IMR-90 (cell line): ENCODE results near the gene ADAMTS9. TPM values are rescaled to one million over a fixed set of nuclear protein-coding genes. Genes with fewer than 3 reads are reported as not detected.

ENCODE experiments used
- ATAC-seq: fragments of 200-7000 bp; cut with Tn5 transposase; 2 replicates; pipeline ENCODE4 v1.9.1; 2020; ENCODE audit warnings: low read depth, mild to moderate bottlenecking, moderate library complexity
- BruUV-seq: library from RNA; stranded (reverse); fragments of 400-500 nt; replicated peaks from 2 replicates; lab custom pipeline; 2021; lab: Mats Ljungman, UMichigan
- CTCF ChIA-PET: fragments of 300-600 bp; formaldehyde crosslinking; extraction: SDS; loops from one replicate; lab custom pipeline; 2021; ENCODE audit warnings: antibody characterized with exemption; lab: Yijun Ruan, JAX
- POLR2A ChIA-PET: fragments of 300-600 bp; sonication (Branson Sonifier 250); formaldehyde crosslinking; loops from one replicate; lab custom pipeline; 2022; ENCODE audit warnings: antibody characterized with exemption; ENCODE audit not compliant: unreplicated experiment; lab: Charles Lee
- DNase-seq: peaks from one replicate; pipeline ENCODE4 v3.0.0; 2013
- H2AFZ ChIP-seq: replicated peaks from 2 replicates; pipeline ENCODE3; 2013; ENCODE audit warnings: low read length, mild to moderate bottlenecking; ENCODE audit not compliant: poor library complexity
- H2AK5ac ChIP-seq: 2 replicates; pipeline ENCODE4 v1.6.1; 2013; ENCODE audit warnings: low read depth, low read length, inconsistent platforms
- H2AK9ac ChIP-seq: replicated peaks from 2 replicates; pipeline ENCODE3; 2013; ENCODE audit warnings: mild to moderate bottlenecking, low read depth, low read length, moderate library complexity; ENCODE audit not compliant: poor library complexity
- H2BK120ac ChIP-seq: 2 replicates; pipeline ENCODE4 v1.6.1; 2013; ENCODE audit warnings: low read depth, low read length, inconsistent platforms
- H2BK15ac ChIP-seq: 3 replicates; pipeline ENCODE4 v1.6.1; 2013; ENCODE audit warnings: low read depth, low read length, inconsistent platforms
- H2BK20ac ChIP-seq: 2 replicates; pipeline ENCODE4 v1.6.1; 2013; ENCODE audit warnings: low read depth, mild to moderate bottlenecking, inconsistent platforms, low read length, moderate library complexity
- H2BK5ac ChIP-seq: 2 replicates; pipeline ENCODE4 v1.6.1; 2013; ENCODE audit warnings: mild to moderate bottlenecking, low read depth, low read length, inconsistent platforms; ENCODE audit not compliant: poor library complexity, severe bottlenecking
- H3K14ac ChIP-seq: replicated peaks from 2 replicates; pipeline ENCODE4 v1.6.1; 2013; ENCODE audit warnings: low read depth, low read length, inconsistent platforms
- H3K18ac ChIP-seq: 2 replicates; pipeline ENCODE4 v1.6.1; 2013; ENCODE audit warnings: low read depth, low read length, control low read depth
- H3K23ac ChIP-seq: 2 replicates; pipeline ENCODE4 v1.6.1; 2013; ENCODE audit warnings: low read depth, low read length, inconsistent platforms
- H3K27ac ChIP-seq: 2 replicates; pipeline ENCODE4 v1.5.1; 2013; ENCODE audit warnings: mild to moderate bottlenecking, control low read depth, low read length; ENCODE audit not compliant: insufficient read depth
- H3K27me3 ChIP-seq: 2 replicates; pipeline ENCODE4 v1.6.1; 2013; ENCODE audit warnings: low read length; ENCODE audit not compliant: control insufficient read depth, insufficient read depth
- H3K36me3 ChIP-seq: 2 replicates; pipeline ENCODE4 v1.6.1; 2013; ENCODE audit warnings: low read length, mixed read lengths; ENCODE audit not compliant: control insufficient read depth, insufficient read depth
- H3K4ac ChIP-seq: 2 replicates; pipeline ENCODE4 v1.6.1; 2013; ENCODE audit warnings: low read depth, low read length, inconsistent platforms
- H3K4me1 ChIP-seq: 2 replicates; pipeline ENCODE4 v1.6.1; 2013; ENCODE audit warnings: low read length, mixed read lengths; ENCODE audit not compliant: control insufficient read depth, insufficient read depth
- H3K4me2 ChIP-seq: 2 replicates; pipeline ENCODE4 v1.6.1; 2013; ENCODE audit warnings: low read depth, mild to moderate bottlenecking, control low read depth, low read length, moderate library complexity
- H3K4me3 ChIP-seq: 2 replicates; pipeline ENCODE4 v1.5.1; 2013; ENCODE audit warnings: low read depth, mild to moderate bottlenecking, control low read depth, low read length, moderate library complexity; ENCODE audit not compliant: insufficient read depth
- H3K56ac ChIP-seq: 2 replicates; pipeline ENCODE4 v1.6.1; 2013; ENCODE audit warnings: low read length, inconsistent platforms; ENCODE audit not compliant: insufficient read depth; ENCODE audit errors: extremely low read depth
- H3K79me1 ChIP-seq, 2 experiments: 2 replicates each; pipeline ENCODE4 v1.6.1; 2013; ENCODE audit warnings: low read length in 2 of 2, inconsistent platforms in 1 of 2, low read depth in 1 of 2
- H3K9ac ChIP-seq: 2 replicates; pipeline ENCODE4 v1.6.1; 2013; ENCODE audit warnings: low read depth, low read length, control low read depth
- H3K9me1 ChIP-seq: 2 replicates; pipeline ENCODE4 v1.6.1; 2013; ENCODE audit warnings: low read length, inconsistent platforms; ENCODE audit not compliant: insufficient read depth
- H3K9me3 ChIP-seq: 2 replicates; pipeline ENCODE4 v1.6.1; 2013; ENCODE audit warnings: low read length; ENCODE audit not compliant: control insufficient read depth, insufficient read depth
- H4K20me1 ChIP-seq: 2 replicates; pipeline ENCODE4 v1.6.1; 2013; ENCODE audit warnings: low read length, inconsistent platforms; ENCODE audit not compliant: insufficient read depth
- H4K5ac ChIP-seq: 2 replicates; pipeline ENCODE4 v1.6.1; 2013; ENCODE audit warnings: mild to moderate bottlenecking, low read depth, low read length, control low read depth
- H4K8ac ChIP-seq, 2 experiments: 2 replicates each; pipeline ENCODE4 v1.6.1; 2013; ENCODE audit warnings: low read depth in 2 of 2, low read length in 2 of 2, control low read depth in 1 of 2, inconsistent platforms in 1 of 2
- H4K91ac ChIP-seq: 2 replicates; pipeline ENCODE4 v1.6.1; 2013; ENCODE audit warnings: low read depth, low read length, inconsistent platforms; ENCODE audit not compliant: insufficient read depth
- CEBPB ChIP-seq: IDR thresholded peaks from 2 replicates; pipeline ENCODE4 v1.6.1; 2012; ENCODE audit warnings: low read depth, low read length, improper control_type of control experiment
- SMC3 ChIP-seq: fragments of 150-350 bp; IDR thresholded peaks from 2 replicates; pipeline ENCODE4 v1.6.1; 2016; ENCODE audit warnings: low read depth, mild to moderate bottlenecking, antibody characterized with exemption, low read length, moderate library complexity
- WGBS, 2 experiments: methylation state at CpG; one replicate each; pipeline versions ENCODE4 v1.1.5 to v1.1.7; 2013; ENCODE audit warnings: missing lambda C conversion rate in 2 of 2; ENCODE audit not compliant: insufficient read length in 1 of 2; ENCODE audit errors: extremely low coverage in 2 of 2; 5-methylcytosine and 5-hydroxymethylcytosine counted together
- dilution Hi-C: fragments of 300-500 bp; cut with HindIII; formaldehyde crosslinking; loops from one replicate; pipeline ENCODE4 v1.14.3; 2018; ENCODE audit warnings: low sequenced_read_pairs; ENCODE audit not compliant: unreplicated experiment
- in situ Hi-C: fragments of 300-500 bp; cut with MboI; formaldehyde crosslinking; loops from 3 replicates; pipeline ENCODE4 v1.14.3; 2019; ENCODE audit warnings: low sequenced_read_pairs, inconsistent platforms, mixed read lengths
- intact Hi-C: fragments of 100-400 bp; cut with micrococcal nuclease; formaldehyde crosslinking; loops from 2 replicates; pipeline ENCODE4 v1.10.0; 2022
- polyA plus RNA-seq, 3 experiments: library from polyadenylated mRNA; depleted of rRNA; stranded (reverse); fragments of >200 nt; gene quantifications; 2 replicates each; pipeline ENCODE4 v1.2.3, GENCODE V29; 2012; ENCODE audit warnings: low replicate concordance in 1 of 3
- total RNA-seq: library from RNA; depleted of rRNA; stranded (reverse); fragments of >200 nt; gene quantifications from 2 replicates; pipeline ENCODE4 v1.2.3, GENCODE V29; 2012

ADAMTS9 gene
- total and polyA plus RNA-seq, 2 of the 4 experiments (the other 2 are of a cell fraction): 0.55 to 1.1 TPM

- TF ChIP-seq CEBPB (peak; percentile 77), SMC3 (no peak)
- H3K9ac ChIP-seq: no peak overlapping the region
- no peak overlapping the region for H2AFZ ChIP-seq
- intact Hi-C loops (loop anchor here (2.0 kb wide), 1 partner anchor 18 kb away; no protein-coding TSS in a partner anchor), dilution Hi-C loops (no loop called here), in situ Hi-C loops (no loop called here)
- peaks cover 2% of the 10 kb centered on the region; the same call in 1 of the 2 replicates for H3K4me1 ChIP-seq
- 0% methylated on average over 1 of the region's 1 CpG; no CpG with 5 or more reads in 1 of the 2 experiments for WGBS, 2 experiments
- POLR2A ChIA-PET: no interaction called here
- no peak overlapping the region for H3K23ac ChIP-seq
- peak overlapping the region; percentile 53; the same call in 1 of the 2 replicates for H4K91ac ChIP-seq
- H4K8ac ChIP-seq: peak overlapping the region in 1 of 2 experiments; percentile 59; a peak in 2 of 4 replicates
- no peak overlapping the region for H3K56ac ChIP-seq
- H3K27ac ChIP-seq: peak overlapping the region; percentile 64
- peak overlapping the region; percentile 36 for H2BK5ac ChIP-seq
- no peaks in the 10 kb centered on the region for H3K79me1 ChIP-seq
- no TSS peak for BruUV-seq
- CTCF ChIA-PET: interaction anchor here (0.6 to 1.8 kb wide), 6 partner anchors 10 to 1704 kb away, joined by 3 to 10 read pairs (median 4); no protein-coding TSS in a partner anchor
- no peak overlapping the region for H3K4me2 ChIP-seq
- peak overlapping the region; percentile 57; the same call in 1 of the 2 replicates for H3K4ac ChIP-seq
- peak; percentile 86 for ATAC-seq
- H4K5ac ChIP-seq: no peak overlapping the region
- no peak overlapping the region for H2BK20ac ChIP-seq
- H3K14ac ChIP-seq: no peak overlapping the region
- 0 out of 2 replicates have a peak, but pooled peaks cover 2% of the 10 kb centered on the region for H3K9me1 ChIP-seq
- peaks cover 3% of the 10 kb centered on the region; the same call in 1 of the 2 replicates for H3K36me3 ChIP-seq
- peak; percentile 41 for DNase-seq
- H3K9me3 ChIP-seq: 0 out of 2 replicates have a peak, but pooled peaks cover 2% of the 10 kb centered on the region
- peak overlapping the region; percentile 57; the same call in 1 of the 2 replicates for H2BK120ac ChIP-seq
- no peak overlapping the region; the same call in 1 of the 2 replicates for H3K18ac ChIP-seq
- no peaks in the 10 kb centered on the region for H4K20me1 ChIP-seq
- no peaks in the 10 kb centered on the region for H3K27me3 ChIP-seq
- H2AK9ac ChIP-seq: no peak overlapping the region
- H3K4me3 ChIP-seq: no peak overlapping the region
- H2BK15ac ChIP-seq: no peak overlapping the region; the same call in 2 of the 3 replicates
- H2AK5ac ChIP-seq: no peak overlapping the region
Measured at GRCh38 chr3:64518950-64519349, 168.8 kb downstream of the ADAMTS9 start.
